GM18861 (cell line): ENCODE results near the gene BLMH.
"Not testable (repeated sequence)": the region's sequence is repeated elsewhere in the genome, so short reads cannot be mapped to it uniquely, and the experiment has no call there.

Experiments
- ATAC-seq: cut with Tn5 transposase; IDR thresholded peaks from one replicate; pipeline ENCODE4 v1.9.1; 2021; ENCODE audit not compliant: unreplicated experiment

The BLMH gene

GRCh38 chr17:30230596-30231125 lies 61.1 kb downstream of the BLMH start:
- ATAC-seq = no peak

- ATAC-seq = not testable (repeated sequence)
These were observed 61.7 kb downstream of the BLMH start for GRCh38 chr17:30230009-30230408.

GRCh38 chr17:30229012-30229411 lies 62.7 kb downstream of the BLMH start:
- ATAC-seq = no peak

GRCh38 chr17:30228011-30228410 lies 63.7 kb downstream of the BLMH start:
- no peak for ATAC-seq

GRCh38 chr17:30226878-30227277 lies 64.9 kb downstream of the BLMH start:
- no peak for ATAC-seq

GRCh38 chr17:30225919-30226553 lies 65.7 kb downstream of the BLMH start:
- no peak for ATAC-seq

- no peak for ATAC-seq
These were observed 66.6 kb downstream of the BLMH start for GRCh38 chr17:30225112-30225511.

- no peak for ATAC-seq
These were observed 67.3 kb downstream of the BLMH start for GRCh38 chr17:30224419-30224960.

- ATAC-seq = no peak
These were observed 69.0 kb downstream of the BLMH start for GRCh38 chr17:30222721-30223175.

GRCh38 chr17:30222251-30222650 lies 69.5 kb downstream of the BLMH start:
- ATAC-seq = no peak

GRCh38 chr17:30221346-30221745 lies 70.4 kb downstream of the BLMH start:
- ATAC-seq = no peak

- ATAC-seq = no peak
These were observed 71.3 kb downstream of the BLMH start for GRCh38 chr17:30220414-30220813.

- no peak for ATAC-seq
These were observed 71.9 kb downstream of the BLMH start for GRCh38 chr17:30219833-30220232.

GRCh38 chr17:30219315-30219714 lies 72.4 kb downstream of the BLMH start:
- no peak for ATAC-seq

GRCh38 chr17:30218799-30219198 lies 72.9 kb downstream of the BLMH start:
- ATAC-seq = no peak

- no peak for ATAC-seq
These were observed 73.9 kb downstream of the BLMH start for GRCh38 chr17:30217746-30218245.

GRCh38 chr17:30217054-30217453 lies 74.7 kb downstream of the BLMH start:
- ATAC-seq = no peak

- ATAC-seq = peak; percentile 61
These were observed 79.0 kb downstream of the BLMH start for GRCh38 chr17:30212750-30213149.

GRCh38 chr17:30211371-30211770 lies 80.4 kb downstream of the BLMH start:
- ATAC-seq = no peak

- ATAC-seq = no peak
These were observed 80.8 kb downstream of the BLMH start for GRCh38 chr17:30210901-30211300.

- ATAC-seq = no peak
These were observed 81.4 kb downstream of the BLMH start for GRCh38 chr17:30210366-30210765.

GRCh38 chr17:30209930-30210329 lies 81.8 kb downstream of the BLMH start:
- no peak for ATAC-seq

GRCh38 chr17:30208214-30208613 lies 83.5 kb downstream of the BLMH start:
- no peak for ATAC-seq
